Measurements from ENCODE around the gene GCDH. TPM values are rescaled to one million over a fixed set of nuclear protein-coding genes. Genes with fewer than 3 reads are reported as not detected.
"Not testable (repeated sequence)": the region's sequence is repeated elsewhere in the genome, so short reads cannot be mapped to it uniquely, and the experiment has no call there.

Gene GCDH
- total and polyA plus RNA-seq, 8 donors = 17.5 to 30.8 (median 24.0) TPM; not detected in 1

DNA sequence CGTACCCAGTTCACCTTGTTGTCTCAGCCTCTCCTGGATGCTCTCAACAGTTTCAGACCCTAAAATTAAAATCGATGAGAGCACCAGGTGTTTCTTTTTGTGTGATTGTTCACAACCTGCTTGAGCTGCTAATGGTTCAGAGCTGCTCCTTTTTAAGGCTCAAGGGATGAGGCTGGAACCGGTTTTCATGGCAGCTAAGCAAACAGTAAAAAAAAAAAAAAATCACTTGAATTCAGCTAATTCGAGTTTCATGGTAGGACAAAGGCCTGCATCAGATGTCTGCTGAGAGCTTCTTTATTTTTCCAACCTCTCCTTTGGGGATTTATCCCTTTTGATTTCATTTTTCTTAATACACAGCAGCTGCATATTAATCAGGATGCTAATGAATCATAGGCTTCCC, 21.6 kb downstream of the GCDH start:
- WGBS, 5 donors = 26 to 33% (median 29%) methylated on average over 4 of the region's 4 CpGs
- TF ChIP-seq CTCF (IDR thresholded peaks at IDR 0.05) = no peak
- TF ChIP-seq POLR2A (IDR thresholded peaks at IDR 0.05) = no peak
- TF ChIP-seq POLR2AphosphoS5 (IDR thresholded peaks at IDR 0.05) = no peak
- no peak for TF ChIP-seq EP300 (IDR thresholded peaks at IDR 0.05)
- peak overlapping the region; percentile 75 to 81 (median 79) for H3K27ac ChIP-seq
- H3K36me3 ChIP-seq = no peaks in the 10 kb centered on the region
- H3K9me3 ChIP-seq = no peaks in the 10 kb centered on the region
- DNase-seq = peak in 1 of 2 donors; percentile 66
- H3K27me3 ChIP-seq = no peaks in the 10 kb centered on the region
- intact Hi-C loops (cut with DNase I; ENCODE audit: low total_unique reads) = no loop called here
- H3K4me1 ChIP-seq = peaks cover 19 to 30% (median 26%) of the 10 kb centered on the region in 4 donors
- H3K4me3 ChIP-seq = peak overlapping the region in 2 of 4 donors; percentile 2 to 9

GRCh38 chr19:12913011-12913561, 22.1 kb downstream of the GCDH start:
- peak; percentile 77 to 93 for DNase-seq
- no peaks in the 10 kb centered on the region for H3K36me3 ChIP-seq
- H3K27ac ChIP-seq = peak overlapping the region; percentile 75 to 81 (median 79)
- peak; percentile 30 to 58 (median 38) for TF ChIP-seq POLR2AphosphoS5 (IDR thresholded peaks at IDR 0.05)
- TF ChIP-seq EP300 (IDR thresholded peaks at IDR 0.05) = no peak
- intact Hi-C loops (cut with DNase I; ENCODE audit: low total_unique reads) = no loop called here
- 3 to 23% (median 9%) methylated on average over 17 to 22 of the region's 22 CpGs for WGBS, 5 donors
- H3K9me3 ChIP-seq = no peaks in the 10 kb centered on the region
- peaks cover 19 to 30% (median 25%) of the 10 kb centered on the region in 4 donors for H3K4me1 ChIP-seq
- H3K27me3 ChIP-seq = no peaks in the 10 kb centered on the region
- H3K4me3 ChIP-seq = peak overlapping the region; percentile 2 to 11 (median 9)

DNA sequence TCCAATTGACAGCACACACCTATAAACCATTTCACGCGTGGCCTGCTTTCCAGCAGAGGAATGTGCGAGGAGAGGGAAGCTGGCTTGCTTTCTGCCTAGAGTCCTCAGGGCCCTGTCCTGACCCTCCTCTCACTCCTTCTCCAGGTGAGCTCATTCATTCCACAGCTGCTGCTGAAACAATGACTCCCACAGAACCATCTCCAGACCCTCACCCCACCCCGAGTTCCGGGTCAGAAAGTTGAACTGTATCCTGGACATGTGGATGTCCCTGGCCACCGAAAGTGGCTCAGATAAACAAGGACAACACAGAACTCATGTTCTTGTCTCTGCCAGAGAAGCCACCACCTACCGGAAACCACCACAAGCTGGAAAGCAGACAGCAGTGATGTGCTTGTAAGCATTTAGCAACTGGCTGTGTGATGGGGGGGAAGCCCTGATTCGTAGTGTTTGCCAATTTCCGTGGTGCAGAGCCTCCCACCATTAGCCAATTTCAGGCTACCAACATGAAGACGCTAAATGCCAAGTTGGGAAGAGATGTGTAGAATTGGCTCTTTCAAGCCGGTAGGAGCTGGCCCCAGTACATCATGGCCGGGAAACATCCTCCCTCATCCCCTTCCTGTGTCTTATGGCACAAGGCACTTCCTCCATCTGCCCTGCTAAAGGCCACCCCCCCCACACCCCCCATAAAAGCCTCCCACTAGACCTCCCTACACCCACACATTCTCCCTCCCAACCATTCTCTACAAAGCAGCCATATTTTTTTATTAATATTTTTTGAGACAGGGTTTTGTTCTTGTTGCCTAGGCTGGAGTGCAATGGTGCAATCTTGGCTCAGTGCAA, 23.1 kb downstream of the GCDH start:
- Histone ChIP-seq H3K4me1 (peaks cover 22 to 35% (median 30%) of the 10 kb centered on the region in 4 donors), H3K9me3 (no peaks in the 10 kb centered on the region), H3K27ac (peak overlapping the region; percentile 75 to 81 (median 79)), H3K36me3 (no peaks in the 10 kb centered on the region), H3K27me3 (no peaks in the 10 kb centered on the region), H3K4me3 (no peak overlapping the region)
- no peak for TF ChIP-seq POLR2A (IDR thresholded peaks at IDR 0.05)
- TF ChIP-seq CTCF (IDR thresholded peaks at IDR 0.05) = no peak
- TF ChIP-seq EP300 (IDR thresholded peaks at IDR 0.05) = no peak
- no peak for TF ChIP-seq POLR2AphosphoS5 (IDR thresholded peaks at IDR 0.05)
- DNase-seq = peak in 1 of 2 donors; percentile 65
- intact Hi-C loops (cut with DNase I; ENCODE audit: low total_unique reads) = no loop called here
- WGBS, 5 donors = 55 to 66% (median 58%) methylated on average over 12 of the region's 12 CpGs

GRCh38 chr19:12915860-12916259, 24.9 kb downstream of the GCDH start:
- WGBS, 5 donors = 76 to 82% (median 79%) methylated on average over 4 of the region's 4 CpGs
- intact Hi-C loops (cut with DNase I; ENCODE audit: low total_unique reads) = not testable (repeated sequence)

DNA sequence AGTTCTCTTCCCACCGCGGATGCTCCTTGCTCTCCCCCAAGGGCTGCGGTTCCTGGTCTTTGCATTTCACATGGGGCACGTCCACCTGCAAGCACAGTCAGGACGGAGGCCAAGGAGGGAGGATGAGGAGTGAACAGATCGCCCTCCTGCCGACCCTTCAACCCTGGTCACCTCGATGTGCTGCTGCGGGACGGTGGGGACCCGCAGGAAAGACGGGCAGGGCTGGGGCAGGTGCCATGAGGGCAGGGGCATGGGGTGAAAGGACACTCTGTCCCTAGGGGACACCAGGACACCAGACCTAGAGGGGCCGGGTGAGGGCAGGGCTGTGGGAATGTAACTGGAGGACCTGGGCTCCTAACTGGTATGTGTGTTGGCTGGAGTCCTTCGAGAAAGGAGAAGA, 27.3 kb downstream of the GCDH start:
- intact Hi-C loops (cut with DNase I; ENCODE audit: low total_unique reads) = no loop called here
- no peaks in the 10 kb centered on the region for H3K9me3 ChIP-seq
- H3K27me3 ChIP-seq = no peaks in the 10 kb centered on the region
- DNase-seq = no peak
- TF ChIP-seq EP300 (IDR thresholded peaks at IDR 0.05) (no peak), POLR2AphosphoS5 (IDR thresholded peaks at IDR 0.05) (no peak), POLR2A (IDR thresholded peaks at IDR 0.05) (no peak), CTCF (IDR thresholded peaks at IDR 0.05) (no peak)
- peaks cover 9 to 13% (median 12%) of the 10 kb centered on the region in 4 donors for H3K36me3 ChIP-seq
- no peak overlapping the region for H3K27ac ChIP-seq
- no peak overlapping the region for H3K4me3 ChIP-seq
- 92 to 96% (median 94%) methylated on average over 14 of the region's 14 CpGs for WGBS, 5 donors
- peaks cover 12 to 28% (median 22%) of the 10 kb centered on the region in 4 donors for H3K4me1 ChIP-seq

More at GRCh38 chr19:12915860-12916259, 24.9 kb downstream of the GCDH start:
- DNase-seq, H3K4me3 ChIP-seq, H3K36me3 ChIP-seq, H3K27me3 ChIP-seq, H3K27ac ChIP-seq, H3K9me3 ChIP-seq: not testable (repeated sequence)
- H3K4me1 ChIP-seq = peaks cover 22 to 42% (median 36%) of the 10 kb centered on the region in 4 donors

All from stomach (tissue), 9 donors.